NCI-H748 treated with DMSO at 0.1 percent for 48 hours (cell line): ENCODE data around the gene ATP13A1.

Experiments used
- DNase-seq: peaks from one replicate; lab custom pipeline; 2025; lab: John Stamatoyannopoulos, UW

The ATP13A1 gene

GRCh38 chr19:19643158-19644053 is 20.1 kb downstream of the ATP13A1 start, which contains the start of gene GMIP:
Gene GMIP (minus strand): TSS chr19:19643657. CDS start chr19:19643529, 128 bp downstream.
- peak; percentile 54 for DNase-seq

DNA sequence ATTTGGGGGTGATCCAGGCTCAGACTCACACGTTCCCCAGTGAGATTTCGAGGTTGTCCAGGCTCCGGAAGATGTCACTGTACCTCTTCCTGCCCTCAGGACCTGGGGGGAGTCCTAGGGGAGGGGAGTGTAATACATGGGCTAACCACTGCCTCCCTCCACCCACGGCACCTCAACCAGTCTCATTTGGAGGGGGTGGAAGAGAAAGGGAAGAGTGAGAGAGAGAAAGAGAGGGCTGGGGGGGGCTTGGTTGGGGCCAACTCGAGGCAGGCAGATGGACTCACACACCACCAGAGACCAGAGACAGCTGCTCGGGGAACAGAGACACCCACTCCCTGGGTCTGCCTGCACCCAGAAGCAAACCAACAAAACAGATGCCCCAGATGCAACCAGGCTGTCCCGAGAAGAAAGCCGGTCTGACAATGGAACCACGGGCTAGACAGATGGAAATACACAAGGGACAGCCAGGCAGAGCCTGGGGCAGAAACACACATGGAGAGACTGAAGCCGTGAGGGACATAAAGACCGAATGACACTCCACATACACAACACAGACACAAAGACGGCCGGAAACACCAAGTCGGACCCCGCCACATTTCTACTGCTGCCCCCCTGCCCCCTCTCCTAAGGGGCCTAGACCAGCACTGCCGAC is 20.8 kb downstream of the ATP13A1 start:
- peak; percentile 7 for DNase-seq

DNA sequence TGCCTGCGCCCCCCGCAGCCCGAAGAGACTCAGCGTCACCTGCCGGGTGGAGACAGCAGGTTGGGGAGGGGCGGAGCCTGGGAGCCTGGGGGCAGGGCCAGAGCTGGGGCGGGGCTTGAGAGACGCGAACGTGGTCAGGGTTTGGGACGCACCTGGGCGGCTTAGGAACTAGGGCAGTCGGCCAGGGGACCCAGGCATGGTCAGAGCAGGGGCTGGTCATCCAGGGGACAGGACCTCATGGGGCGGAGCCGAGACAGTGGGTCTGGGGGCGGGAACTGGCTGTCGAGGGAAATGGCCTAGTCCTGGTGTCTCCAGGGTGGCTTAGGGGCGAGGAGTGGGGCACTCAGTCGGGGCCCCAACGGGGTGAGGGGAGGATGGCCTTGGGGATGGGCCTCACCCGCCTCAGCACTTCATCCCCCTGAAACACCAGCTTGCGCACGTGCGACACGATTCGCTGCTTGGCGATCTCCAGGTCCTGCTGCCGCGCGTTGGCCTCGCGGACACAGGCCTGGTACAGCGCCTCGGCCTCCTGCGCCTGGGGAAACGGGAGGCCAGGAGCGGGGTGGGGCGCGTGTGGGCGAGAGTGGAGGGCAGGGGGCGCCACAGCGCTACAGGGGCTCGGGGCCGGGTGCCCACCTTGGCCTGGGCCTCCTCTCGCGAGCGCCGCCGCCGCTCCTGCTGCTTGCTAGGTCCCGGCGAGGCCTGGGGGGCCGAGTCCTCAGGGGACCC is 25.8 kb downstream of the ATP13A1 start:
- DNase-seq: no peak

DNA sequence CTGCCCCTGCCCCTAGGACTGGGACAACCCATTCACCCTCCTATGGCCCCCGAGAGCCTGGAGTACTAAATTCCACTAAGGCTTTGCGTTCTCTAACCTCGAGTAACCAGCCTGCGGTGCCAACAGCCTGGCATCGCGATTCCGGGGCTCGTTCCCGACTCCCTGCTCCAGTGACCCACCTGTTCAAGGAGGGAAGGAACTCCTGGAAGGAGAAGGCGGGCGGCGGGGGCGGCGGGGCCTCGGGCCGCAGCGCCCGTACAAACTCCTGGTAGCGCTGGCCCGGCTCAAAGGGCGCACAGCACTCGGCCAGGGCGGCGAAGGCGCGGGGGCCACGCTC is 26.3 kb downstream of the ATP13A1 start:
- no peak for DNase-seq

DNA sequence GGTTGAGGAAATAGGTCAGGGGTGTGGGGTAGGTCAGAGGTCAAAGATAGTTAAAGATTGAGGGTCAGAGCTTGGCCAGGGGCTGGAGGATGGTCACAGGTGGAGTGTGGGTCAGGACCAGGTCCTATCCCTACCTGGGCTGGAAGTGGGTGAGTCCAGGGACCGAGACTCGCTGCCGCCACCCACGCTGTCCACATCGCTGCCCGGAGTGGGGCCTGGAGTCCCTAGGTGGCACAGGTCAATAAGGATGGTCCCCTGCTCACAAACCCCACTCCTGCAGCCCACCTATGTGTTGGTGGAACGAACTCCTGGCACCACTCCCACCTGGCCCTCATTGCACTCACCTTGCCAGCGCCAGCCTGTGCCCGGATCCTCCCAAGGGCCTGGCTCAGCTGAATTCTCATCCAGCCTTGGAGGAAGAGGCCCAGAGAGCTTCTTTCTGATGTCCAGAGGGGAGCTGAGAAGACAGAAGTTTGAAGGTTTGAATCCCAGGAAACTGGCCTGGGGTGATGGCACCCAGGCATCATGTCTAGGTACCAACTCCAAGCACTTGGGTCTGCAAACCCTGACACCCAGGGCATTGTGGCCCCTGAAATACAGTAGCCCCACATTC is 26.8 kb downstream of the ATP13A1 start:
- DNase-seq: no peak

- no peak for DNase-seq
Observed at GRCh38 chr19:19635313-19635702, 28.2 kb downstream of the ATP13A1 start.

- no peak for DNase-seq
Observed at GRCh38 chr19:19634516-19635312, 28.8 kb downstream of the ATP13A1 start.

- DNase-seq: no peak
Observed at GRCh38 chr19:19633711-19634515, 29.6 kb downstream of the ATP13A1 start.

DNA sequence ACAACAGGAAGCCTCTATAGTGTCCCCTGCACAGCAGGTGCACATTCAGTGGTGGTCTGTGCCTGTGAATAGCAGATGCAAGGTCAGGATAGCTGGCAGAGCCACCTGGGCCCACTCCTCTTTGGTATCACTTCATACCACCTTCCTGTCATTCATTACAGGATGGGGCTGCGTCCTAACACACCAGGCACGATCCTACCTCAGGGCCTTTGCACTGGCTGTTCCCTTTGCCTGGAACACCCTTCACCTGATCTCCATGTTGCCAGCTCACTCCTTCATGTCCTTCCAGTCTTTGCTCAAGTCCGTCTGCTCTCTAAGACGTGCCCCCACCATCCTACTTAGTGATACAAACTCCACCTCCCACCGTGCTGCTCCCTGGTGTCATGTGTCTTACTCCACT is 30.8 kb downstream of the ATP13A1 start:
- DNase-seq: no peak

DNA sequence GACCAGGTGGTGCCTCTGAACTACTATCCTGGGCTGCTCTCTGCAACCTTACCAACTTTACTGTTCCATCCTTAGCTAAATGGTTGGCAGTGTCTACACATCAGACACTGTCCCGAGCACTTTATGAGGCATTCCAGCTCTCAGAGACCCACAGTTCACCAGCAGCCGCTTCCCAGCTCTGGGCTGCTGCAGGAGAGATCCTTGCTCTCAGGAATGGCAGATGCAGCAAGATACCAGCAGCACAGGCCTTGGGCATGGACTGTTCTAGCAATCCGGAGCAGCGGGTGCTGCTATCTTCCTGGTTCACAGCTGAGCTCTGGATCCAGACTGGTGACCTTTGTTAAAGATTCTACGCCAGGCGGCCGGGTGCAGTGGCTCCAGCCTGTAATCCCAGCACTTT is 32.1 kb downstream of the ATP13A1 start:
- DNase-seq: no peak

DNA sequence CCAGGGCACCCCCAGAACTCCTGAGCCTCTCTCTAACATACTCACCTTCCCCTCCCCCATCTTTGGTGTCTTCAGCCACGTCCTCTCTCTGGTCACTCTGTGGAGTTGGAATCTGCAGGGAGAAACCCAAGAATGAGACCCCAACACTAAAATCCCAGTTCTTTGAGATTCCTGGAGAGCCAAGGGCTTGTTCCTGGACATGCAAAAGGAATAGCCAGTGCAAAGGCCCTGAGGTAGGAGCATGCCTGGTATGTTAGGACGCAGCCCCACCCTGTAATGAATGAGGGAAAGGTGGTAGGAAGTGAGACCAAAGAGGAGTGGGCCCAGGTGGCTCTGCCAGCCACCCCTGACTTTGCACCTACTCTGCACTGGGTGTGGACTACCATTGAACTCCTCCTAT is 33.0 kb downstream of the ATP13A1 start:
- DNase-seq: no peak

GRCh38 chr19:19630062-19630414 is 33.4 kb downstream of the ATP13A1 start:
- DNase-seq: no peak

- peak; percentile 37 for DNase-seq
Observed at GRCh38 chr19:19628501-19629134, 34.9 kb downstream of the ATP13A1 start.

DNA sequence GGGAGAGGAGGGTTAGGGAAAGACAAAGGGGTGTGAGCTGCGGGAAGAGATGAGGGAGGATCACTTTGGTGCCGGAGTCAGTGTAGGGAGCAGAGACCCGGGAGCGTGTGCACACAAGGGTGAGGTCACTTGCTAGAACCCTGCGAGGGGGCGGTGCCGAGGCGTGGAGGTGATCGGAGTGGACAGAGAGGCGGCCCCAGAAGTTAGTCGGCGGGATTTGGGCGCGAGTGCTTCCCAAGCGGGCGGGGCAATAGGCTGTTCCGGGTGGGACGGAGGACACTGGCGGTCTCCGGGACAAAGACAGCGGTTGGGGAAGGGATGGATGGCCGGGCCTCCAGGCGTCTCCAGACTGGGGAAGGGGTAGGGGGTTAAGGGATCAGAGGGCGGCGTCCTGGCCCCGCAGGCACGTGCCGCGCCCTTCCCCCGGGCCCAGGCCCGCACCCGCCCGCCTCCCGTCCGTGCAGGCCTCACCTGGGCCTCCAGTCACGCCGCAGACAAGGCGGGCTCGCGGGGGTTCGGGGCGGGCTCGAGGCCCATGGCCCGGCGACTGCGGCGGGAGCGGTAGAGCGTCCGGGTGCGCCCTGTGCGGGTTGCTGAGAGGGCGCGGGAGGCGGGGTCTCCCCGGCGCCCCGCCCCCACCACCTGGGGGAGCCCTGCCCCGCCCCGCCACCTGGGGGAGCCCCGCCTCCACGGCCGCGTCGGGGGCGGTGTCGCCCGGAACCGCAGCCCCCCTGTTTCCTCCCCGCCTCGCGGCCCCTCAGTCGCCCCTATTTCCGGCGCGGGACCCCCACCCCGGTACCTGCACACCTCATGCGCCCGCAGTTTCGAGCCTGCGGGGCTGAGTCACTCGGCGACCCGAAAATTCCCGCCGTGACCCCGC is 35.6 kb downstream of the ATP13A1 start, which contains the start of gene LPAR2:
TSS of gene LPAR2 (minus strand) at position 600 of the 880 bp plus-strand sequence. CDS start 945 bp downstream, outside the sequence.
- peak; percentile 43 for DNase-seq

- DNase-seq: no peak
Observed at GRCh38 chr19:19626516-19627472, 36.7 kb downstream of the ATP13A1 start.

DNA sequence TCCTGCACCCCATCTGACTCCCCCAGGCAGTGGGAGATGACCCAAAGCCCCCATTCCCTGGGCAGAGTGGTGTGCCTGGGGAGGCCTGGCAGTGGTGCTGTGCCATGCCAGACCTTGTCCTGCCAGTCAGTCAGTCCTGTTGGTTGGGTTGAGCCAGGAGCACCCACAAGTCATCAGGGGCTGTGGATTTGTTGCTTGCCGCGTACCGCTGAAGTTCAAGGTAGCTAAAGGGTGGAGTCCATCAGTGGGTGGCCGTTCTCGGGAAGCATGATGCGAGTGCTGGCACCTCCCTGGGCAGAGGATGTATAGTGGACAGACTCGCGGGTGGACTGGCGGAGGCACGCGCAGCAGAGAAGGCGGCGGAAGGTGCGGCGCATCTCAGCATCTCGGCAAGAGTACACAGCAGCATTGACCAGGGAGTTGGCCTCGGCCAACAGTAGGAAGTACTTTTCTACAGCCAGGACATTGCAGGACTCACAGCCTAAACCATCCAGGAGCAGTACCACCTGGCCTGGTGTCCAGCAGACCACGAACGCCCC is 39.4 kb downstream of the ATP13A1 start:
- no peak for DNase-seq

DNA sequence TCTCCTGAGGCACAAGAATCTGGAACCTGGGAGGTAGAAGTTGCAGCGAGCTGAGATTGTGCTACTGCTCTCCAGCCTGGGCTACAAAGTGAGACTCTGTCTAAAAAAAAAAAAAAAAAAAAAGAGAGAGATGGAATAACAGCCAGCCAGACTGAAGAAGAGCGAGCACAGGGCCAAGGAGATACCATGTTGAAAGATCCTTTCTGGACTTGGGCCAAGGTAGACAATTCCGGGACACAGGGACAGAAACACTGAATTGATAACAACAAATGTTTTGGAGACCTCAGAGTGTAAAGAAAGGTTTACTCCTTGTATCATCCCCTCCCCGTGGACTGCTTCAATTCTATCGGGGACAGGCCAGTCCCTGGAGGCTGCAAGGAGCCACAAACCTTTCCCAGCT is 40.1 kb downstream of the ATP13A1 start:
- DNase-seq: no peak

GRCh38 chr19:19619849-19620210 is 43.6 kb downstream of the ATP13A1 start:
- DNase-seq: no peak
